Kidney (tissue), 14 donors: Measurements from ENCODE around the gene TACC3. TPM values are rescaled to one million over a fixed set of nuclear protein-coding genes. Genes with fewer than 3 reads are reported as not detected.

Experiments
- DNase-seq, 5 donors: peaks; one replicate each; pipeline ENCODE4 v3.0.0-alpha.2; 2013 to 2020
- FAIRE-seq: peaks from 2 replicates; lab custom pipeline; 2012; peaks lifted over from hg19 to GRCh38; lab: Jason Lieb, UNC
- H3K27ac ChIP-seq, 2 donors: one replicate each; pipeline ENCODE4 v1.7.0; 2013; ENCODE audit warnings: low read depth in 2 of 2, low read length in 2 of 2, inconsistent platforms in 1 of 2
- H3K27me3 ChIP-seq: one replicate; pipeline ENCODE4 v1.7.1; 2013; ENCODE audit warnings: low read length, inconsistent platforms; ENCODE audit not compliant: control insufficient read depth, insufficient read depth
- H3K36me3 ChIP-seq, 3 donors: one replicate each; pipeline versions ENCODE4 v1.7.0 to v1.7.1; 2013; ENCODE audit warnings: low read length in 3 of 3, control low read depth in 1 of 3, inconsistent platforms in 1 of 3; ENCODE audit not compliant: insufficient read depth in 3 of 3, control insufficient read depth in 2 of 3
- H3K4me1 ChIP-seq, 3 donors: one replicate each; pipeline versions ENCODE4 v1.7.0 to v1.7.1; 2013; ENCODE audit warnings: low read length in 3 of 3, inconsistent platforms in 1 of 3, low read depth in 1 of 3; ENCODE audit not compliant: control insufficient read depth in 2 of 3, insufficient read depth in 2 of 3
- H3K4me3 ChIP-seq, 3 donors: one replicate each; pipeline versions ENCODE4 v1.7.0 to v1.8.1; 2013; ENCODE audit warnings: low read length in 3 of 3, control low read depth in 1 of 3, inconsistent platforms in 1 of 3
- H3K9ac ChIP-seq, 3 donors: one replicate each; pipeline versions ENCODE4 v1.7.0 to v1.7.1; 2013; ENCODE audit warnings: low read length in 3 of 3, control low read depth in 1 of 3, inconsistent platforms in 1 of 3
- H3K9me3 ChIP-seq, 3 donors: one replicate each; pipeline versions ENCODE4 v1.7.0 to v1.7.1; 2013; ENCODE audit warnings: low read length in 3 of 3, control low read depth in 1 of 3, inconsistent platforms in 1 of 3; ENCODE audit not compliant: control insufficient read depth in 2 of 3, insufficient read depth in 1 of 3
- intact Hi-C: fragments of 100-400 bp; cut with DNase I; formaldehyde crosslinking; loops from one replicate; pipeline ENCODE4 v1.11.1; 2022
- polyA plus RNA-seq: library from polyadenylated mRNA; stranded (reverse); fragments of 350-450 nt; fragmentation: Illumina TruSeq; extraction: RNeasy Lipid Tissue Mini Kit (QIAGEN cat#74804); gene quantifications from one replicate; pipeline ENCODE4 v1.2.3, GENCODE V29; 2014; ENCODE audit warnings: low read depth, low replicate concordance; ENCODE audit not compliant: insufficient read depth
- total RNA-seq: library from RNA; stranded (reverse); fragmentation: NEBNext Ultra II Directional; extraction: Animal tissue kit (Norgen Biotek cat#: 25700); gene quantifications from one replicate; pipeline ENCODE4 v1.2.1, GENCODE V29; 2021
- TF ChIP-seq, protein P1 (sequence below): IDR thresholded peaks from 3 replicates; pipeline ENCODE4 v1.5.1; 2012; ENCODE audit warnings: mild to moderate bottlenecking, moderate library complexity, borderline replicate concordance; ENCODE audit not compliant: insufficient read depth; ENCODE audit errors: extremely low read depth
- donor health status: control.
- donor health status: control.
- donor health status: control.
- donor health status: control.
- donor health status: control.
- donor health status: DM: yes; HTN: yes; CAD: no.
- donor health status: Normal renal cell carcinoma (clear cell type).

The TACC3 gene
- total and polyA plus RNA-seq, 2 donors from 2014 or later, result 4.9 to 12.2 TPM

DNA sequence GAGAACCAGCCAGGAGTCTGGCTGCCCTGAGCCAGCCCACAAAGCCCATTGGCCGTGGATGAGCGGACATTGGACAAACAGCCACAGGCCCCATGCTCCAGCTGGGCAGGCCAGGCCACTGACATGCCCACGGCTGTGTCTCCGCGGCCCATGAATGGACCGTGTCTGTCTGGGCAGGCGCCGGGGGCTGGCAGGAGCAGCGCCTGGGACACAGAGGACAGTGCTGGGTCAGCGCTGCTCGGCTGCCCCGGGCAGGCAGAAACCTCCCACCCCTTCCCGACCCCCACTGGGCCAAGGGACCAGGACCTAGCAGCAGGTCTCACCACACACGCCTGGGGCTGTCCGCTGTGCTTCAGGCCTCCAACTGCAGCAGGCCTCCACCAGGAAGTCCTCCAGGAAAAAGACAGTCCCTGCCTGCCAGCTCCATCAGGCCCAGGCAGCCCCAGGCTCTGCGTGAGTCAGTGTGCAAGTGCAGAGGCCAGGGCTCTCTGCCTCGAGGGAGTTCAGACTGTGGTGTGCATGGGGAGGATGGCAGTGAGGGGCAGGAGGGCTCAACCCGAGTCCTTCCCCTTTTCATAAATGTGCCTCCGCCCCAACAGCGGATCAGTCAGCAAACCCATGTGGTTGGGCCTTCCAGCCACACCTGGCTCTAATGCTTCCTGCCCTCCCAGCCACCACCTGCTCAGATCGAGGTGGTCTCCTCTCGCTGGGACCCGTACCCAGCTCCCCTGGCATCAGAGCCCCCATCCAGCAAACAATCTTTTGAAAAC, 54.6 kb downstream of the TACC3 start:
- peaks cover 0 to 3% (median 0%) of the 10 kb centered on the region in 3 donors for H3K4me1 ChIP-seq
- H3K9me3 ChIP-seq, result no peaks in the 10 kb centered on the region
- intact Hi-C loops, result no loop called here
- DNase-seq, result peak in 1 of 5 donors; percentile 46
- no peak overlapping the region for H3K27ac ChIP-seq
- no peak overlapping the region for H3K9ac ChIP-seq
- H3K36me3 ChIP-seq, result no peaks in the 10 kb centered on the region
- FAIRE-seq, result no peak
- no peak overlapping the region for H3K4me3 ChIP-seq
- TF ChIP-seq, protein P1, sequence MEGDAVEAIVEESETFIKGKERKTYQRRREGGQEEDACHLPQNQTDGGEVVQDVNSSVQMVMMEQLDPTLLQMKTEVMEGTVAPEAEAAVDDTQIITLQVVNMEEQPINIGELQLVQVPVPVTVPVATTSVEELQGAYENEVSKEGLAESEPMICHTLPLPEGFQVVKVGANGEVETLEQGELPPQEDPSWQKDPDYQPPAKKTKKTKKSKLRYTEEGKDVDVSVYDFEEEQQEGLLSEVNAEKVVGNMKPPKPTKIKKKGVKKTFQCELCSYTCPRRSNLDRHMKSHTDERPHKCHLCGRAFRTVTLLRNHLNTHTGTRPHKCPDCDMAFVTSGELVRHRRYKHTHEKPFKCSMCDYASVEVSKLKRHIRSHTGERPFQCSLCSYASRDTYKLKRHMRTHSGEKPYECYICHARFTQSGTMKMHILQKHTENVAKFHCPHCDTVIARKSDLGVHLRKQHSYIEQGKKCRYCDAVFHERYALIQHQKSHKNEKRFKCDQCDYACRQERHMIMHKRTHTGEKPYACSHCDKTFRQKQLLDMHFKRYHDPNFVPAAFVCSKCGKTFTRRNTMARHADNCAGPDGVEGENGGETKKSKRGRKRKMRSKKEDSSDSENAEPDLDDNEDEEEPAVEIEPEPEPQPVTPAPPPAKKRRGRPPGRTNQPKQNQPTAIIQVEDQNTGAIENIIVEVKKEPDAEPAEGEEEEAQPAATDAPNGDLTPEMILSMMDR, result no peak
- no peaks in the 10 kb centered on the region for H3K27me3 ChIP-seq

DNA sequence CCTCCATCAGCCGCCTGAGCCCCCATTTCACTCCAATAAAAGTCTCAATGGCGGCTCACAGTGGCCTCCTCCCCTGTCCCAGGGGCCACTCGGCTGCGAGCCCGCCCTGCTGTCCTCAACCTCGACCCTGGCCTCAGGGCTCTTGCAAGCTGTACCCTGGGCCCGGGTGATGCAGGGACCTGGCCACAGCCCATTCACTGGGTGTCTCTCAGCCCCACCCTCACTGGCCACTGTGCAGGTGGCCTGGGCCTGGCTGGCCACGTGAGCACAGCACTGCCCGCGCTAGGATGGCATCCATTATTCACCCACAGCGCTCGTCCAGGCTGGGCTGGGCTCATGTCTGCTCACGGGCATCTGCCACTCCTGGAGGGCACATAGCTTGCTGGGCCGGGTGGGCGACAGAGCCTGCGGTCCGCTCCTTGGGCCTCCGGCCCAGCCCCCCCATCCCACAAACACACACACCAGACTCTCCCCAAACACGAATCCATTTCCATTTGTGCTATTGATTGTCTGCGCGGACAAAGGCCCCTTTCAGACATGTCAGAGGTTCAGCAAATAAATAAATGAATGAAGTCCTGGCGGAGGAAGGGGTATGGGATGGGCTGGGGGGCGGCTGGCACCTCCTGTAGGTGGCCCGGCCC, 55.3 kb downstream of the TACC3 start:
- H3K27me3 ChIP-seq, result no peaks in the 10 kb centered on the region
- TF ChIP-seq, protein P1, result no peak
- no peak overlapping the region for H3K27ac ChIP-seq
- H3K36me3 ChIP-seq, result no peaks in the 10 kb centered on the region
- intact Hi-C loops, result no loop called here
- H3K4me3 ChIP-seq, result no peak overlapping the region
- peaks cover 0 to 3% (median 0%) of the 10 kb centered on the region in 3 donors for H3K4me1 ChIP-seq
- no peak for DNase-seq
- FAIRE-seq, result no peak
- no peak overlapping the region for H3K9ac ChIP-seq
- no peaks in the 10 kb centered on the region for H3K9me3 ChIP-seq

DNA sequence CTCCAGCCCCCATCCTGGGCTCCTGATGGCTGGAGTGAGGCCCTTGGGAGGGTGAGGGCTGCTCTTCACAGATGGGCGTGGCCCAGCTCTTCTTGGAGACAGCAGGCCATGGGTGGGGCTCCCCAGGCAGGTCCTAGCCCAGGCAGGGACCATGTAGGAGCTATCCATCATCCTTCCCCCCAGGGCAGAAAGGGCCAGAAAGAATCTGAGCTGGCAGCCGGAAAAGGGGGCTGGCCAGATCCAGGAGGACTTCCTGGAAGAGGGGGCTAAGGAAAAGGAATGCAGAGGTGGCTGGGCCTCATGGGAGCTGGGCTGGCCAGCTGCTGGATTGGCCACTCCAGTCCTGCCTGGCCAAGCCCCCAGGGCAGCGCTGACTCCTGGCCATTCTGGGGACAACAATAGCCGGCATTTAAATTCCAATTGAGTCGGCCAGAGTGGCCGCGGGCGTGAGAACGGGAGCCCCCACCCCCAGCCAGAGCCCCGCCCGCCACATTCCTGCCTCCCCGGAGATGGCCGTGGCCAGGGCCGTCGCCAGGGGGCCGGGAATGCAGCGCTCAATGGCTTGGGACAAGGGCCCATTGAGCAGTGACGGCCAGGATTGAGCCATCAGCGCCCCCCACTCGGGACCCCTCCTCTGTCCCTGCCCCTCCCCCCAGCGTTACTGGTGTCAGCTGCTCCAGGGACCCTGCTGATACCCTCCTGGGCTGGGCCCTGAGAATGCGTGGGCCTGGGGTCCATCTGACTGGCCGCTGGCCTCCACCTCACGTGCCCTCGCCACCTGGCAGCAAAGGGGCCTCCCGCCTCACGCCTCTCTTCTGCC, 56.7 kb downstream of the TACC3 start:
- peaks cover 0 to 3% (median 0%) of the 10 kb centered on the region in 3 donors for H3K4me1 ChIP-seq
- peak in 4 of 5 donors; percentile 72 to 85 (median 80) for DNase-seq
- TF ChIP-seq, protein P1, result no peak
- H3K9ac ChIP-seq, result no peak overlapping the region
- FAIRE-seq, result no peak
- H3K36me3 ChIP-seq, result no peaks in the 10 kb centered on the region
- no peaks in the 10 kb centered on the region for H3K9me3 ChIP-seq
- no peak overlapping the region for H3K27ac ChIP-seq
- no peak overlapping the region for H3K4me3 ChIP-seq
- intact Hi-C loops, result no loop called here
- H3K27me3 ChIP-seq, result no peaks in the 10 kb centered on the region
